Stimulated activated CD8-positive, alpha-beta memory T cell treated with anti-CD3 and anti-CD28 coated beads, Interleukin-12 subunit alpha, Interleukin-12 subunit beta, amount 100 ng/mL, for 1 hour (primary cell): ENCODE measurements around the gene ZNF799.
"Not testable (repeated sequence)": the region's sequence is repeated elsewhere in the genome, so short reads cannot be mapped to it uniquely, and the experiment has no call there.

Experiments
- DNase-seq: peaks from one replicate; pipeline ENCODE4 v3.0.0-alpha.2; 2020; ENCODE audit warnings: low read depth

Gene ZNF799

DNA sequence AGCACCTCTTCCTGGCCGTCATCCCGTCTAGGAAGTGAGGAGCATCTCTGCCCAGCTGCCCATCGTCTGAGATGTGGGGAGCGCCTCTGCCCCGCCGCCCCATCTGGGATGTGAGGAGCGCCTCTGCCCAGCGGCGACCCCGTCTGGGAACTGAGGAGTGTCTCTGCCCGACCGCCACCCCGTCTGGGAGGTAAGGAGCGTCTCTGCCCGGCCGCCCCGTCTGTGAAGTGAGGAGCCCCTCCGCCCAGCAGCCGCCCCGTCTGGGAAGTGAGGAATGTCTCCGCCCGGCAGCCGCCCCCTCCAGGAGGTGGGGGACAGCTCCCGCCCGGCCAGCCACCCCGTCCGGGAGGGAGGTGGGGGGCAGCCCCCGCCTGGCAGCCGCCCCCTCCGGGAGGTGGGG lies 38.8 kb downstream of the ZNF799 start:
- DNase-seq, result not testable (repeated sequence)

DNA sequence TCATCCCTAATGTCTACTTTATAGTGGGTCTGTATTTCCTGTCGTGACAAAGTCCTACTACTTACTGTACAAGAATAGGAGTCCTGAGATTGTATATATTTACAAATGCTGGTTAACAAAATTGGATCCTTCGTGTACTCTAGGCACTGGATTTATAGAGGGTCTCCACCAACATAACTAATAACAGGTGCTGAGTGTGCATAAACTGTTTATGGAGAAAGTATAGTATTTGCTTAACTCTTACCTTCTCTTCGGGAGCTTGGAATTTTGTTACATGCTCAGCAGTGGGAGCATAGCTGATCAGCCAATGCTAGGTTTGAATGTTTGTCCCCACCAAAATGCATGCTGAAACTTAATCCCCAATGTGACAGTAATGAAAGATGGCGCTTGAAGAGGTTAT lies 47.7 kb downstream of the ZNF799 start:
- no peak for DNase-seq

DNA sequence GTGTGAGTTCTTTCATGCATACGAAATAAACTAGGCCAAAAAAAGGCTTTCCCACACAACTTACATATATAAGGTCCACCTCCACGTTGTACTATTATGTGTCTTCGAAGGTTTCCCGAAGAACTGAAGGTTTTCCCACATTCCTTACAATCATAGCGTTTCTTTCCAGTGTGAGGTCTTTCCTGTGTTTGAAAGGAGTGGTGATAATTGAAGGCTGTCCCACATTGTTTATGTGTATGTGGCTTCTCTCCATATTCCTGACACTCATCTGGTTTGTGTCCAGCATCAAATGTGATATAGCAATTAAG lies 50.2 kb downstream of the ZNF799 start:
- no peak for DNase-seq

DNA sequence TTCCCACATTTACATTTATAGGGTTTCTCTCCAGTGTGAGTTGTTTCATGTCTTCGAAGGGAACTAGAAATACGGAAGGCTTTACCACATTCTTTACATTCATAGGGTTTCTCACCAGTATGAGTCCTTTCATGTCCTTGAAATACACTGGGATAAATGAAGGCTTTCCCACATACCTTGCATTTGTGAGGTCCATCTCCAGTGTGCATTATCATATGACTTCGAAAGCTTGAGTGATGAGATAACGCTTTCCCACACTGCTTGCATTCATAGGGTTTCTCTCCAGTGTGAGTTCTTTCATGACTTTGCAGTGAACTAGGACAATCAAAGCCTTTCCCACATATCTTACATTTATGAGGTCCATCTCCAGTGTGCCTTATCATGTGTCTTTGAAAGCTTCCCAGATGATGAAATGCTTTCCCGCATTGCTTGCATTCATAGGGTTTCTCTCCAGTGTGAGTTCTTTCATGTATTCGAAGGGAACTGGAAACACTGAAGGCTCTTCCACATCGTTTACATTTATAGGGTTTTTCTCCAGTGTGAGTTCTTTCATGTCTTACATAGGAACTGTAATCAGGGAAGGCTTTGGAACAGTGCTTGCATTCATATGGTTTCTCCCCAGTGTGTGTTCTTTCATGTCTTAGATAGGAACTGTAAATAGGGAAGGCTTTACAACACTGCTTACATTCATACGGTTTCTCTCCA lies 50.7 kb downstream of the ZNF799 start:
- DNase-seq, result no peak

DNA sequence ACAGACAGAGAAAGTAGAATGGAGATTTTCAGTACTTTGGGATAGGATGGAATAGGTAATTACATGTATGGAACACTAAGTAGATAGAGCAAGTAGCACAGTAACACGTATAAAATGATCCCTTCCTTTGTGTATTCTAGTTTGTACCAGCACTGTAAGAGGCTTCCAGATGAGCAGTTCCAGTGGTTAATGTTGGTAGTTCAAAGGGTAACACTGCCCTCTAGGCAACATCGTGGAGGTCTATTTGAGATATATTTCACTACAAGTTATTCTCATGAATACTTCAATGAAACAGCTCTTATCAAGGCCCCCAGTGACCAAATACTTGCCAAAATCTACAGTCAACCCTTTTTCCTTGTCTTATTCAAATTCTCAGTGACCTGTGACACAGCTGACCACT lies 54.2 kb downstream of the ZNF799 start:
- DNase-seq, result no peak

DNA sequence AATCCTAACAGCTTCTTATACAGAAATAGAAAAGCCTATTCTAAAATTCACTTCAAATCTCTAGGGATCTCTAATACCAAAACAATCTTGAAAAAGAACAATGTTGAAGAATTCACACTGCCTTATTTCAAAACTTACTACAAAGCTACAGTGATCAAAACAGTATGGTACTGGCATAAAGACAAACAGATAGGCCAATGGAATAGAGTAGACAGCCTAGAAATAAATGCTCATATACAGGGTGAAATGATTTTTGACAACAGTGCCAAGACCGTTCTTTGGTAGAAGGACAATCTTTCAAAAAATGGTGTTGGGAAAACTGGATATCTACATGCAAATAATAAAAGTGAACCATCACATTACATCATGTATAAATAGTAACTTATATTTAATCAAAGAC lies 55.9 kb downstream of the ZNF799 start:
- no peak for DNase-seq
